Eye (tissue), 1 donor: ENCODE data around the gene KCNA1.

ENCODE experiments used
- DNase-seq: peaks from one replicate; pipeline ENCODE4 v3.0.0-alpha.2; 2015

The KCNA1 gene

DNA sequence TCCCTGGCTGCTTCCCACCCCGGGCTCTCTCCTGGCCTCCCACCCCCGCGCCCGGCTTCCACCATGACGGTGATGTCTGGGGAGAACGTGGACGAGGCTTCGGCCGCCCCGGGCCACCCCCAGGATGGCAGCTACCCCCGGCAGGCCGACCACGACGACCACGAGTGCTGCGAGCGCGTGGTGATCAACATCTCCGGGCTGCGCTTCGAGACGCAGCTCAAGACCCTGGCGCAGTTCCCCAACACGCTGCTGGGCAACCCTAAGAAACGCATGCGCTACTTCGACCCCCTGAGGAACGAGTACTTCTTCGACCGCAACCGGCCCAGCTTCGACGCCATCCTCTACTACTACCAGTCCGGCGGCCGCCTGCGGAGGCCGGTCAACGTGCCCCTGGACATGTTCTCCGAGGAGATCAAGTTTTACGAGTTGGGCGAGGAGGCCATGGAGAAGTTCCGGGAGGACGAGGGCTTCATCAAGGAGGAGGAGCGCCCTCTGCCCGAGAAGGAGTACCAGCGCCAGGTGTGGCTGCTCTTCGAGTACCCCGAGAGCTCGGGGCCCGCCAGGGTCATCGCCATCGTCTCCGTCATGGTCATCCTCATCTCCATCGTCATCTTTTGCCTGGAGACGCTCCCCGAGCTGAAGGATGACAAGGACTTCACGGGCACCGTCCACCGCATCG lies 1.8 kb downstream of the KCNA1 start:
- peak; percentile 8 for DNase-seq

DNA sequence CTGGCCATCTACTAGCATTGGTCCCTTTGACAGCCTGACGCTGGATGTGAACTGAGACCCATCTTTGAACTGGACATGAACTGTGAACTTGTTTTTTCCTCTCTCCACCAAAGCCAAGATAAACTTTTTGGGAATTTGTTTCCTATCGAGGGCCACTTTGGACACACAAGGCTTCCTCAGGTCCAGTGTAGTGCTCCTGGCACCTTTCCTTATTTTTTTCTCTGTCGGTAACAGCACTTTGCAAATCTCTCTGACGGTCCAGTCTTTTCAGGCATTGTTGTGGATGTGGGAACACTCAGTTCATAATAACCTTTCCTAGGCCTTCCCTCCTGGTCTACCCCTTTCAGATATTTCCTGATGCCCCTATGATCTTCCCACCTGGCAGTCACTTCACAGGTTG lies 5.0 kb downstream of the KCNA1 start:
- DNase-seq: no peak

- DNase-seq: no peak
Observed at GRCh38 chr12:4915752-4916151, 6.0 kb downstream of the KCNA1 start.

DNA sequence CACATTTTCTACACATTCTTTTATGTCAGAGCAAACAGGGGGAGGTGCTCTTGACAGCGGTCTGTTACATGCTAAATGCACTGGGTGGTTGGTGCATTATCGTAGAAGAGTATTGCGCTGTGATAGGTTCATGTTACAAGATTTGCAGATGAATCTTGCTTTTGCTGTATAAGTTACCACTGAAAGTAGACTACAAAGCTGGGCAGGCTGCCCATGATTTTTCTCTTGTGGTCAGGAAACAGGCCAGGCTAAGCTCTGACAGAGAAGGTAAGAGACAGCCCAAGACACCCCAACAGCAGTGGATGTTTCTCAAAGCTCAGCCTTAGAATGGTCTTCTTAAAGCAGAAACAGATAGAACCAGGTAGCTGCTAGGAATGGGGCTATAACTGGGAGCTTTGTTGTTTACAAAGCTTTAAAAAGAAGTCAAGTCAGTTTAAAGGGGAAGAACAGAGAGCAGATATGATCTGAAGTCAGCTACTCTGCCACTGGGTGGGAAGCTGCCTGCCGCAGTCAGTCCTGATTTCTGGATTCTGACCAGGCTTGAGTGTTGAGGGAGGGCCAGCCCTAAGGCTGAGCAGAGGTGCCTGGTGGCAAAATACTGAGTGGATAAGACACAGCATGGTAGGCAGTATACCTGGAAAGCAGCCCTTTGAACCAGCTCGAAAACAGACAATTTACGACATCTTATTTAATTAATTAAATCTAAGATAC lies 9.4 kb downstream of the KCNA1 start:
- peak; percentile 25 for DNase-seq

- DNase-seq: no peak
Observed at GRCh38 chr12:4932576-4932975, 22.9 kb downstream of the KCNA1 start.

- DNase-seq: no peak
Observed at GRCh38 chr12:4933411-4933810, 23.7 kb downstream of the KCNA1 start.

- DNase-seq: no peak
Observed at GRCh38 chr12:4934407-4935035, 24.8 kb downstream of the KCNA1 start.

DNA sequence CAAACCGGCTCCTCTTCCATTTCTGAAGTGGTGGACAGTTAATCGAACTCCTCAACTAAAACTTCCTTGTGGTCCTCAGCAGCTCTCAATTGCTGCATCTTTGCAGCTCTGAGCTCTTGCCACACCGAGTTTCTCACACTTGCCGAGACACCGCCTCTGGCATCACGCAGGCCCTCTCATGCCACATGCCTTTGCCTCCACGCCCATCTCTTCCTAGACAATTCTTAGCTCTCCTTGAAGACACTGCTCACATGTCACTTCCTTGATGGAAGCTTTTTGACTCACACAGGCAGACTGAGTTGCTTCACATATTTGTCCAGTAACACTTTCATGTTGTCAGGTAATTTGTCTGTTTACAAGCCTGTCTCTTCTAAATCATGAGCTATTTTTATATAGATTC lies 29.2 kb downstream of the KCNA1 start:
- DNase-seq: no peak

- DNase-seq: peak; percentile 40
Observed at GRCh38 chr12:4939418-4940023, 29.8 kb downstream of the KCNA1 start.

DNA sequence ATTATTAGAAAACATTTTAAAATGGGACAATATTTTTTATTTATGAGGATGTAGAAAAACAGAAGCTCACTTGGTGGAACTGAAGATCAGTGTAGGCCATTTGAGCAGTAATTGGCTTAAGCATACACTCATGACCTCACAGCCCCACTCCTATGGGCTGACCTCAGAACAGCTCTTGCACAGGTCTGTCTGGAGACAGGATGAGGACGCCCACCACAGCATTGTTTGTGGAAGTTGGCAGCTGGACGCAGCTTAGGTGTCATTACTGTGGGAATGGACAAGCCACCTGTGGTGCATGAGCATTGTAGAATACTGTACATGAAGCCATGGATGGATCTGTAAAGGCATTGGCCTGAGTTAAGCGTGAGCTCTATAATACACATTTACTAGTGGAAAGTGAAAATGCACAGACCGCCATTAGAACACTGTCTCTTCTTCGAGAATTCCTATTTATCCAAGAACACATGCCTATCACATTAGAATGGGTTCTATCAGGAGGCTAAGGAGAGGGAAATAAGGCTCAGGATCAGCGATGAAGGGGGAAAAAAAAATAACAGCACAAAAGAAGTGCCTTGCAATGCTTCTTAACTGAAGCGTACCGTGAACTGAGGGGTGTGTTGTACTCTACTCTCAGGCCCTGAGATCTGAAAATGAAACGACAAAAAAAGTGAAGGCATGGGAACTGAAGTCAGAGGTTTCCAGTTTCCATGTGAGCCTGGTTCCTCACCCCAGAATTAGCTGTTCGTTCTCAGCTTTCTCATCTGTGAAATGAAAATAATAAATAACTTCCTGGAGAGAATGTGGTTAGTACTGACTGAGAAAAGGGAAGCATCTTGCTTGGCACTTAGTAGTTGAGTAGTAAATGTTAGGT lies 33.6 kb downstream of the KCNA1 start:
- DNase-seq: no peak

DNA sequence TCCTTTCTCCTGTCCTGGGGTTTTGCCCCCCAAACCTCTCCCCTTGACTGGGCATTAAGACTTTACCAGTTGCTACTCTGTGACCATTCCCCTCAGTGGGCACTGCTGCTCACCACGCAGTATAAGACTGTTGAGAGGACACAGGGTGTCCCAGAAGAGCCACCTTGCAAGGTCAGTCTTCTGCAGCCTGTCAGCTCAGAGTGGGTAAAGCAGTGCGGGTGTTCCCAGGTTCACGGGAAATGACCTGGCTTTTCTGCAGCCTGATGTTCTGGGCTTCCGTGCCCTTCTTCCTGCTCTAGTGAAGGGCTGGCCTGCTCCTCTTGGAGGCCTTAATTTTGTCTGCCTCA lies 34.2 kb downstream of the KCNA1 start:
- no peak for DNase-seq

DNA sequence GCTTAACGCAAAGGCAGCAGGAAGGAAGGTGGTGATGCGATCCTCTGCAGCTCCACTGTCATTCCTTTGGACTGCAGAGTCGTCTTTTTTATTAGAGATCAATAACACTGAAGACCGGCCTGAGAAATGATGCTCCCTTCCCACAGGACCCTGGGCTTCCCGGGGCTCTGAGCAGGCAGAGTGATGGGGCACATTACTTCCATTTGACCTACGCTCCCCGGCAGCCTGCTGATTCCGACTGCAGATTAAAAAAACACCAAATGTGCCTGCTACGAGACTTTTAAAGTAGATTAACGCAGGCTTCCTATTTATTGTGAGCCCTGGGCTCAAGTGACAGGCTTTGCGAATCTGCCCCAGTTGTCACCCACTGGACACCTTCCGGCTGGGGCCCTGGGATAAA lies 37.5 kb downstream of the KCNA1 start:
- DNase-seq: peak; percentile 76

DNA sequence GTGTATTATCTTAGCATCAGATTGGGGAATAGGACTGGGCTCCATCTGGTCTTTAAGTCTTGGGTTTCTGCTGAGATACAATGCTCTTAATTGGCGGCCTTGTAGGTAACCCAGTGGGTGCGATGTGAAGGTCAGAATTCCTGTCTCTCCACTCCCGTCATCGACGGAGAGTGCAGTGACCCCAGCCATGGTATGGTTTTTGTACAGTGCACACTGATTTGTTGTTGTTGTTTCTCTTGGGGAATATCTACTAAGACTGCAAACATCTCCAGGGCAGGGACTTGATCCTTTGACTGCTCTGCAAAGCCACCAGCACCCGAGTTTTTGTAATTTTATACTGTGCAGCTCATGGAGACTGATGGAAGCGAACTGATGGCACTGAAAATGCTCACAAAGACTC lies 41.4 kb downstream of the KCNA1 start:
- DNase-seq: no peak

GRCh38 chr12:4951601-4952000 lies 41.9 kb downstream of the KCNA1 start:
- no peak for DNase-seq

- DNase-seq: no peak
Observed at GRCh38 chr12:4954621-4955354, 45.1 kb downstream of the KCNA1 start.

DNA sequence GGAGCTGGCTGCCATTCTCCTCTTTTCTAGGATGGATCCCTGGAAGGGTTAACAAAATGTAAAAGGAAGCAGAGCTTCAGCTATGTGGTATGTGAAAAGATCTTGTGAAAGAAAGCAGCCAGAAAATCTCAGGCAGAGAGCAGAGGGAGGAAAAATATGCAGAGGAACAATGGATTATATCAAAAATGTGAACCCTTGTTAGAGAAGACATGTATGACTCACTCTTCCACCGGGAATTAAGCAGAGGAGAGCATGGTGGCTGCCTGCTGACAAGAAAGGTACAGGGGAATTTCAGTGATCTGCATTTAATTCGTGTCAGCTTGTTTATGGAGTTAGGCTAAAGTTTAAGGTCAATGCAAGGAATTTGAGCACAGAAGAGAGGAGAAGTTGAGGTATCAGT lies 46.3 kb downstream of the KCNA1 start:
- DNase-seq: no peak

GRCh38 chr12:4956968-4957367 lies 47.3 kb downstream of the KCNA1 start:
- DNase-seq: no peak

GRCh38 chr12:4957761-4958160 lies 48.1 kb downstream of the KCNA1 start:
- no peak for DNase-seq

- DNase-seq: no peak
Observed at GRCh38 chr12:4958697-4959375, 49.1 kb downstream of the KCNA1 start.

DNA sequence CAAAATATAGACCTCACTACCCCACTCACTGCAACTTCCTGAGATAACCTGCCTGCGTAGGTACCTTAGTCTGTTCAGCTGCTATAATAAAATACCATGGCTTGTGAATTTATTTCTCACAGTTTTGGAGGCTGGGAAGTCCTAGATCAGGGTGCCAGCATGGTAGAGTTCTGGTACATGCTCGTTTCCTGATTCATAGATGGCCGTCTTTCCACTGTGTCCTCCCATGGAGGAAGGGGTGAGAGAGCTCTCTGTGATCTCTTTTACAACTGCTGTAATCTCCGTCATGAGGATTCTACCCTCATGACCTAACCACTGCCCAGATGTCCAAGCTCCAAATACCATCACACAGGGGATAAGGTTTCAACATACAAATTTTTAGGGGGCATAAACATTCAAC lies 49.7 kb downstream of the KCNA1 start:
- no peak for DNase-seq

GRCh38 chr12:4960030-4960429 lies 50.3 kb downstream of the KCNA1 start:
- no peak for DNase-seq

DNA sequence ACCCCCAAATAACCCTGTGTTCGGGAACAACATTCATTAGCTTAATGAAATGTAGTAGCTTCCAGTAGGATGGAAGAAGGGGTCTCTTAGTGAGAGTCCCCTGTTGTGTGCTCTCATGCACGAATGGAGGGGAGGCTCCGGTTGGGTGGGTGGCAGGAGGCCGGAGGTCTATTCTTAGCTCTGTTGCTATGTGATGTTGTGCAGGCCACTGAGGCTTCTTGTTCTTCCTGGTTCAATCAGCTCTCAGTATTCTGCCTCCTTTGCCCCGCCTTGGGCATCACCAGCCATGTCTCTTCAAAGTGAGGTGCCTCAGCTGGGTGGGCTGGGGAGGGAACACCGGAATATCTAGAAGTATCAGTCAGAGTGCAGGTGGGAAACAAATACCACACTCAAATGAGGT lies 50.8 kb downstream of the KCNA1 start:
- DNase-seq: no peak
